Left lung (tissue), 14 donors: ENCODE data around the gene LRPPRC. TPM values are rescaled to one million over a fixed set of nuclear protein-coding genes. Genes with fewer than 3 reads are reported as not detected.
A peak's percentile ranks its signal among the peaks of the same experiment; 100 is the strongest.

Experiments
- ATAC-seq: fragments of 200-7000 bp; cut with Tn5 transposase; one replicate; pipeline ENCODE4 v1.9.1; 2020; ENCODE audit warnings: moderate library complexity
- DNase-seq, 4 donors: peaks; one replicate each; pipeline ENCODE4 v3.0.0-alpha.2; 2013 to 2020
- H3K27ac ChIP-seq, 2 donors: fragments of 200-600 bp; sonication (generic) in 1 of 2; one replicate each; pipeline versions ENCODE4 v1.5.0 to v1.8.0; 2020 to 2021
- H3K27me3 ChIP-seq, 2 donors: fragments of 200-600 bp; sonication (generic) in 1 of 2; one replicate each; pipeline versions ENCODE4 v1.5.0 to v1.8.0; 2020 to 2021
- H3K36me3 ChIP-seq, 2 donors: fragments of 200-600 bp; sonication (generic) in 1 of 2; one replicate each; pipeline versions ENCODE4 v1.5.0 to v1.8.0; 2020 to 2021
- H3K4me1 ChIP-seq, 2 donors: fragments of 200-600 bp; one replicate each; pipeline ENCODE4 v1.8.0; 2021
- H3K4me3 ChIP-seq, 2 donors: fragments of 200-600 bp; sonication (generic) in 1 of 2; one replicate each; pipeline versions ENCODE4 v1.5.0 to v1.8.0; 2020 to 2021; ENCODE audit warnings: mild to moderate bottlenecking in 1 of 2
- H3K9me3 ChIP-seq, 2 donors: fragments of 200-600 bp; sonication (generic) in 1 of 2; one replicate each; pipeline versions ENCODE4 v1.5.0 to v1.8.0; 2020 to 2021
- intact Hi-C, 2 donors: fragments of 100-400 bp; cut with DNase I; formaldehyde crosslinking; loops; one replicate each; pipeline versions ENCODE4 v1.11.2 to v1.14.2; 2022
- long read RNA-seq, 12 donors: library from polyadenylated mRNA in 2 of 12; unstranded in 2 of 12; transcript quantifications; one replicate each; pipeline ENCODE4 v2.0.0 and lab custom pipeline, GENCODE V29; 2019 to 2026
- polyA plus RNA-seq, 6 donors: library from polyadenylated mRNA; unstranded; fragments of 120-200 nt; gene quantifications; one replicate each; pipeline ENCODE4 v1.2.1, GENCODE V29; 2013; ENCODE audit not compliant: insufficient read length in 6 of 6
- total RNA-seq, 2 donors: library from RNA; stranded (reverse); fragmentation: NEBNext Ultra II Directional; extraction: Animal tissue kit (Norgen Biotek cat#: 25700); gene quantifications; one replicate each; pipeline ENCODE4 v1.2.1, GENCODE V29; 2021
- TF ChIP-seq, protein P1 (sequence below), 2 donors: fragments of 200-600 bp; sonication (generic) in 1 of 2; IDR thresholded peaks; one replicate each; pipeline versions ENCODE4 v1.5.0 to v1.8.0; 2021; ENCODE audit warnings: antibody characterized with exemption in 2 of 2
- donor health status: DM: no; HTN: yes; CAD: no.
- donor health status: DM: no; HTN: no; CAD: no.

The LRPPRC gene
- total RNA-seq (10 to 100 TPM; 63.1 to 80.1 TPM), polyA plus RNA-seq (100 to 1,000 TPM in 4 of 6 donors, 10 to 100 TPM in 2; 94.4 to 112 (median 101) TPM)
- long read RNA-seq, donor 1, full-length matches to known transcripts = 15 of 122 reads
- long read RNA-seq, donor 1, partial matches to known transcripts = 107 of 122 reads
- long read RNA-seq, donor 1, other reads (novel, unspliced or antisense) = 0 of 122 reads
- long read RNA-seq, donor 2, full-length matches to known transcripts = 9 of 47 reads
- long read RNA-seq, donor 2, partial matches to known transcripts = 38 of 47 reads
- long read RNA-seq, donor 2, other reads (novel, unspliced or antisense) = 0 of 47 reads
- long read RNA-seq, donor 3, full-length matches to known transcripts = 6 of 47 reads
- long read RNA-seq, donor 3, partial matches to known transcripts = 41 of 47 reads
- long read RNA-seq, donor 3, other reads (novel, unspliced or antisense) = 0 of 47 reads
- long read RNA-seq, donor 4, partial matches to known transcripts = 5 of 6 reads
- long read RNA-seq, donor 4, other reads (novel, unspliced or antisense) = 1 of 6 reads
- long read RNA-seq, donor 5, full-length matches to known transcripts = 8 of 82 reads
- long read RNA-seq, donor 5, partial matches to known transcripts = 74 of 82 reads
- long read RNA-seq, donor 5, other reads (novel, unspliced or antisense) = 0 of 82 reads
- long read RNA-seq, donor 6, full-length matches to known transcripts = 6 of 46 reads
- long read RNA-seq, donor 6, partial matches to known transcripts = 40 of 46 reads
- long read RNA-seq, donor 6, other reads (novel, unspliced or antisense) = 0 of 46 reads
- long read RNA-seq, donor 7, full-length matches to known transcripts = 3 of 26 reads
- long read RNA-seq, donor 7, partial matches to known transcripts = 23 of 26 reads
- long read RNA-seq, donor 7, other reads (novel, unspliced or antisense) = 0 of 26 reads
- long read RNA-seq, donor 8, full-length matches to known transcripts = 6 of 44 reads
- long read RNA-seq, donor 8, partial matches to known transcripts = 38 of 44 reads
- long read RNA-seq, donor 8, other reads (novel, unspliced or antisense) = 0 of 44 reads
- long read RNA-seq, donor 9 = 0 reads
- long read RNA-seq, donor 10, partial matches to known transcripts = 2 of 4 reads
- long read RNA-seq, donor 10, other reads (novel, unspliced or antisense) = 2 of 4 reads
- long read RNA-seq, donor 11, full-length matches to known transcripts = 12 of 66 reads
- long read RNA-seq, donor 11, partial matches to known transcripts = 54 of 66 reads
- long read RNA-seq, donor 11, other reads (novel, unspliced or antisense) = 0 of 66 reads
- long read RNA-seq, donor 12, full-length matches to known transcripts = 13 of 40 reads
- long read RNA-seq, donor 12, partial matches to known transcripts = 27 of 40 reads
- long read RNA-seq, donor 12, other reads (novel, unspliced or antisense) = 0 of 40 reads

DNA sequence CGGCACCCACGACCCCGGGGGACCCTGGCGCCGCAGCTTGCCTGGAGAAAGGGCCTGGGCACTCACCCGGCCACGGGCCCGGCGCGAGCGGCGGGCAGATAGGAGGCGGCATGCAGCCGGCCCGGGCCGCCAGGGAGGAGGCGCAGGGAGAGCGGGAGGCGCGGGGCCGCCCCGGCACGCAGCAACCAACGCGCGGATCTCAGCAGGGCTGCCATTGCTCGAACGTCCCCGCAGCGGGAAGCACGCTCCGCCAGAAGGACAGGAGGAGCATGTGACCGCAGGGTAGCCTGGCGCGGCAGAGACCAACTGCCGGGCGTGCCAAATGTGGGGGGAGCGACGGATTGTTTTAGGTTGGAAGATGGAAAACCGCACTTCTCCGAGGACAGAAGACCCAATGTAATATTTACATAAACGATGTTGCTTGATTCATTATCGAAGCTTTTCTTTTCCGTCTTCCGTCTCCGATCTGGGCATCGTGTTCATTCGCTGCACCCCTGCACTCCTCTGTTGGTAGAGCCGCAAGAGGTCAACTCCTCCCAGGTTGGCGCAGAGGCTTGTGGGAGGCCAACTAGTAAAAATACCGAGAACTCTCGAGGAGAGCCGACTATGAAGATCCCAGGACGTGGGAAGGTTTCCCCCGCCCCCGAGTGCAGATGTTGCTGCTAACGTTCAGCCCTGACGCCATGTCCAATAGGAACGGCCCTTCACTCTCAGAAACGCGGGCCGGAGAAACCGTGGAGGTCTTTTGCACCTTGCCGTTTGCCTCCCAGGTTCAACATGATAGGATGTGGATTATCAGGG is at the start of gene LRPPRC:
Gene LRPPRC (minus strand): TSS at position 257 of the 801 bp plus-strand sequence. CDS start 42 bp downstream, at position 215.
- DNase-seq (peak; percentile 93 to 96 (median 95)), ATAC-seq (peak; percentile 99)
- Histone ChIP-seq H3K4me3 (peak within 1 kb of the TSS; percentile 99 to 100), H3K9me3 (no peaks in the 10 kb centered on the region), H3K36me3 (peaks cover 0 to 13% of the 10 kb centered on the region in 2 donors), H3K27me3 (no peaks in the 10 kb centered on the region), H3K27ac (peak within 1 kb of the TSS; percentile 72 to 87), H3K4me1 (peaks cover 9 to 37% of the 10 kb centered on the region in 2 donors)
- TF ChIP-seq, protein P1, sequence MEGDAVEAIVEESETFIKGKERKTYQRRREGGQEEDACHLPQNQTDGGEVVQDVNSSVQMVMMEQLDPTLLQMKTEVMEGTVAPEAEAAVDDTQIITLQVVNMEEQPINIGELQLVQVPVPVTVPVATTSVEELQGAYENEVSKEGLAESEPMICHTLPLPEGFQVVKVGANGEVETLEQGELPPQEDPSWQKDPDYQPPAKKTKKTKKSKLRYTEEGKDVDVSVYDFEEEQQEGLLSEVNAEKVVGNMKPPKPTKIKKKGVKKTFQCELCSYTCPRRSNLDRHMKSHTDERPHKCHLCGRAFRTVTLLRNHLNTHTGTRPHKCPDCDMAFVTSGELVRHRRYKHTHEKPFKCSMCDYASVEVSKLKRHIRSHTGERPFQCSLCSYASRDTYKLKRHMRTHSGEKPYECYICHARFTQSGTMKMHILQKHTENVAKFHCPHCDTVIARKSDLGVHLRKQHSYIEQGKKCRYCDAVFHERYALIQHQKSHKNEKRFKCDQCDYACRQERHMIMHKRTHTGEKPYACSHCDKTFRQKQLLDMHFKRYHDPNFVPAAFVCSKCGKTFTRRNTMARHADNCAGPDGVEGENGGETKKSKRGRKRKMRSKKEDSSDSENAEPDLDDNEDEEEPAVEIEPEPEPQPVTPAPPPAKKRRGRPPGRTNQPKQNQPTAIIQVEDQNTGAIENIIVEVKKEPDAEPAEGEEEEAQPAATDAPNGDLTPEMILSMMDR (IDR thresholded peaks at IDR 0.05) = no peak
- intact Hi-C loops = no loop called here

DNA sequence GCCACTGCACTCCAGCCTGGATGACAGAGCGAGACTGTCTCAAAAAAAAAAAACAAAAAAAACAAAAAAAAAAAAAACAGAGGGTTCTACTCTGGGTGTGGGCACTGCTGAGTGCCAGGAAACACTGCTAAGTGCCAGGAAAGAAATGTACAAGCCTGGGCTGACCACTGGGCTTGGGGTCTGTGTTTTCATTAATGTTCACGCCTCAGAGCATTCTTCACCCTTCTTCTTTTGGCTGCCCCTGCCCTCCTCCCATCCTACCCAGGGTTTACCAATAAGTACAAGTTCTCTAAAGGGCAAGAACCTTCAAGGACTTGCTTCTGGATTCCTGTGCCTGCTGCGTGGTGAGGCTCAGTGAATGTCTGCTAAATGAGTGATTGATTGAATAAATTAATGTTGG is 49.3 kb upstream of the LRPPRC start:
- TF ChIP-seq, protein P1 (IDR thresholded peaks at IDR 0.05) = no peak
- Histone ChIP-seq H3K27me3 (no peaks in the 10 kb centered on the region), H3K9me3 (no peaks in the 10 kb centered on the region), H3K4me3 (no peak overlapping the region), H3K4me1 (peaks cover 0 to 6% of the 10 kb centered on the region in 2 donors), H3K27ac (no peak overlapping the region), H3K36me3 (no peaks in the 10 kb centered on the region)
- intact Hi-C loops = no loop called here
- DNase-seq (no peak), ATAC-seq (no peak)

GRCh38 chr2:44044281-44044720 is 48.5 kb upstream of the LRPPRC start:
- H3K4me3 ChIP-seq = no peak overlapping the region
- intact Hi-C loops = no loop called here
- ATAC-seq = peak; percentile 100

GRCh38 chr2:44040365-44040764 is 44.6 kb upstream of the LRPPRC start:
- Histone ChIP-seq H3K27me3 (no peaks in the 10 kb centered on the region), H3K4me1 (peaks cover 0 to 6% of the 10 kb centered on the region in 2 donors), H3K36me3 (no peaks in the 10 kb centered on the region), H3K27ac (no peak overlapping the region), H3K9me3 (no peaks in the 10 kb centered on the region), H3K4me3 (no peak overlapping the region)
- TF ChIP-seq, protein P1 (IDR thresholded peaks at IDR 0.05) = no peak
- intact Hi-C loops = no loop called here
- ATAC-seq = no peak
- DNase-seq = no peak

More at GRCh38 chr2:44044281-44044720, 48.5 kb upstream of the LRPPRC start:
- TF ChIP-seq, protein P1 (IDR thresholded peaks at IDR 0.05) = peak; percentile 80 to 81
- Histone ChIP-seq H3K9me3 (no peaks in the 10 kb centered on the region), H3K27me3 (no peaks in the 10 kb centered on the region), H3K27ac (no peak overlapping the region), H3K36me3 (no peaks in the 10 kb centered on the region), H3K4me1 (peaks cover 0 to 6% of the 10 kb centered on the region in 2 donors)
- DNase-seq = peak; percentile 64 to 93 (median 84)
